Cerebellar nuclear complex (tissue), 1 donor: Measurements from ENCODE around the gene TTBK1.

ENCODE experiments used
- DNase-seq, 2 experiments: peaks; one replicate each; lab custom pipeline; 2025; lab: John Stamatoyannopoulos, UW

The TTBK1 gene

GRCh38 chr6:43255408-43256054, 12.2 kb downstream of the TTBK1 start:
- no peak for DNase-seq

- no peak for DNase-seq
Measured at GRCh38 chr6:43256670-43257366, 13.5 kb downstream of the TTBK1 start.

- no peak for DNase-seq
Measured at GRCh38 chr6:43257367-43258145, 14.3 kb downstream of the TTBK1 start.

GRCh38 chr6:43258180-43258579, 14.9 kb downstream of the TTBK1 start:
- no peak for DNase-seq

- no peak for DNase-seq
Measured at GRCh38 chr6:43258807-43259686, 15.8 kb downstream of the TTBK1 start.

GRCh38 chr6:43260791-43261190, 17.5 kb downstream of the TTBK1 start:
- no peak for DNase-seq

GRCh38 chr6:43261198-43261597, 17.9 kb downstream of the TTBK1 start:
- DNase-seq, result no peak

GRCh38 chr6:43262000-43262779, 18.9 kb downstream of the TTBK1 start:
- no peak for DNase-seq

- DNase-seq, result no peak
Measured at GRCh38 chr6:43262780-43263313, 19.6 kb downstream of the TTBK1 start.

GRCh38 chr6:43263314-43264178, 20.3 kb downstream of the TTBK1 start:
- no peak for DNase-seq

GRCh38 chr6:43264599-43265145, 21.4 kb downstream of the TTBK1 start:
- no peak for DNase-seq

GRCh38 chr6:43265564-43265963, 22.3 kb downstream of the TTBK1 start:
- DNase-seq, result no peak

- no peak for DNase-seq
Measured at GRCh38 chr6:43267619-43268354, 24.5 kb downstream of the TTBK1 start.

- no peak for DNase-seq
Measured at GRCh38 chr6:43268355-43268700, 25.0 kb downstream of the TTBK1 start.

- no peak for DNase-seq
Measured at GRCh38 chr6:43268782-43269272, 25.5 kb downstream of the TTBK1 start.

GRCh38 chr6:43269273-43270007, 26.2 kb downstream of the TTBK1 start:
- no peak for DNase-seq

GRCh38 chr6:43271103-43271815, 28.0 kb downstream of the TTBK1 start:
- DNase-seq, result no peak
